Measurements from ENCODE around the gene MACROD2.
"Not testable (repeated sequence)": the region's sequence is repeated elsewhere in the genome, so short reads cannot be mapped to it uniquely, and the experiment has no call there.

Gene MACROD2

DNA sequence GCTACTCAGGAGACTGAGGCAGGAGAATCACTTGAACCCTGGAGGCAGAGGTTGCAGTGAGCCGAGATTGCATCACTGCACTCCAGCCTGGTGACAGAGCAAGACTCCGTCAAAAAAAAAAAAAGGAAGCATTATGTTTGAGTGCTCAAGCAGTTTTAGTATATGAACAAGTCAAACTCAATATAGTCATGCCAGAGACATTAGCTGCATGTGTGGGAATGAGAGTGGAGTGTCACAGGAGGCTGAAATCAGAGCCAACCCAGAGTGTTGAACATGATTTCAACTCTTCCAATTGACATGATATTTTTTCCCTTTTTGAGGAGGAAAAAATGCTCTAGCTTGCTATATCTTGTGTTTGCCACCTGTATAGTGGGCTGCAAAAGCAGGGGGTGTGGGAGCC is 931.1 kb downstream of the MACROD2 start:
- DNase-seq = not testable (repeated sequence)

- DNase-seq = no peak
Measured at GRCh38 chr20:14928083-14928482, 932.8 kb downstream of the MACROD2 start.

- no peak for DNase-seq
Measured at GRCh38 chr20:14929388-14929787, 934.1 kb downstream of the MACROD2 start.

- DNase-seq = no peak
Measured at GRCh38 chr20:14932040-14932439, 936.7 kb downstream of the MACROD2 start.

DNA sequence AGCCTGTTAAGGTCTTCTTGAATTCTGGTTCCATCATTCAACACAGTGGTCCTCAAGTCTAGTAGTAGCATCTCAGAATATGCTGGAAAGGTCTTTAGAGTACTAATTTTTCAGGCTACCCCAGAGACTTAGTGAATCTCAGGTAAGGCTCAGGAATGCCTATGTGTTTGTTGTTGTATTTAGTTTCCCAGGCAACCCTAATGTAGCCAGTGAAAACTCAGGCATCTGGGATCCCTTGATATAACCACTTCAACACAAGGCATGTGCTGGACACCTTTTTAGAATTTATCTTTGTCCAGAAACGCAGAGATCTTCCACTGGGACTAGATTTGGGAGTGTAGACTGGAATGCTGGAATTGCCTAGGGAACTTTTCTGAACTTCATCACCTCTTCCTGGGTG is 940.0 kb downstream of the MACROD2 start:
- DNase-seq = no peak

DNA sequence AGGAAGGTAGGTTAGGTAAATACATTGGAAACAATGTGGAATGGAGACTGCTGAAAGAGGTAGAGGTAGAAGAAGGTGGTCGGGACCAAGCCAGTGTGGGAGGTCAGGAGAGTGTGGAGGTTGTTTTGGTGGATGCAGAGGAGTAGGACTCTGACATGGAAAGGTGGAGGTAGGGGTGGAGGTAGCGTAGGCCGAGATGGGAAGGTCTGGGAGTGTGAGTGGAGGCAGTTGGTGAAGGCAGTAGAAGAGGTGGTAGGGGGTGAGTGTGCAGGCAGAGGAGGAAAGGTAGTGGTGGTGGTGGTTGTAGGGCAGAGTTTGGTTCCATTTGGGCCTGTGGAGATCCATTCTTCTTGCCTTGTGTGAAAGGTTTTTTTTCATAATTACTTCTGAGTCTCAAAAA is 941.7 kb downstream of the MACROD2 start:
- DNase-seq = no peak

DNA sequence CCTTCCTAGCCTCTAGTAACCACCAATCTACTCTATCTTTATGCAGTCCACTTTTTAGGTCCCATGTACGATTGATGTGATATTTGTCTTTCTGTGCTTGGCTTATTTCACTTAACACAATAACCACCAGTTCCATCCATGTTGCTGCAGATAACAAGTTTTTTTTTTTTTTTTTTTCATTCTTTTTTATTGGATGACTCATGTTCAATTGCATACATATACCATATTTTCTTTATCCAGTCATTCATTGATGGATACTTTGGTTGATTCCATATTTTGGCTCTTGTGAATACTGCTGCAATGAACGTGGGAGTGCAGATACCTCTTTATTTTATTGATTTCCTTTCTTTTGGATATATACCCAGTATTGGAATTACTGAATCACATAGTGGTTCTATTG is 942.5 kb downstream of the MACROD2 start:
- DNase-seq = no peak

DNA sequence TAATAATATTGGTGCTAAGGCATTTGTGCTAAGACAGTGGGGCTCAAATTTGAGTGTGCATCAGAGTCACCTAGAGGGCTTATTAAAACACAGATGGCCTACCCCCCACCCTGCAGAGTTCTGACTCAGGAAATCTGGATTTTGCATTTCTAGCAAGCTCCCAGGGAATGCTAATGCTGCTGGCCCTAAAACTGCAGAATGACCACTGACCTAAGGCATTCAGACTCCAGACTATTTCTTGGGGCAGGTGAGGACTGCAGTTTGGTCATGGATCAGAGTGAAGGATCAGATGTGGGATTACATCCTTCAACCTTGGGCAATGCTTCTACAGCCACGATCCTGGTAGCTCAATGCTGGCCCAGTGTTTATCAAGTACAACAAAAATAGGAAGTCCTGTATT is 952.2 kb downstream of the MACROD2 start:
- no peak for DNase-seq

DNA sequence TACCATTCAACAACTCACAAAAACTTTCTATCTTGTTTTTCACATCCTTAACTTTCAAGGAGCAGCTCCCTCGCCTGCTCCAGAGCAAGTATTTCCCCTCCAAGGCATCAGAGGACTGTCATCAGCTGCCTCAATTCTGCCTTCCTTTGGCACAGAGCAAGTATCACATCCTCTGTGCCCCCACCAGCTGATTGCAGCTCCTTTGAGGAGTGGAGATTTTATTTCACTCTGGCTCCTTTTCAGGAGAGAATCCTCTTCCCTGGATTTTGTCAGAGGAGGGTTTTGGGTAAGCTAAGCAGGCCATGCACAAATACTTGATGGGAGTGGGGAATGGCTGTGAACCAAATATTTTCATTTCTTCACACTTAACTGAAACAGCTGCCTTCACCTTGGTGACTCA is 952.6 kb downstream of the MACROD2 start:
- DNase-seq = no peak

DNA sequence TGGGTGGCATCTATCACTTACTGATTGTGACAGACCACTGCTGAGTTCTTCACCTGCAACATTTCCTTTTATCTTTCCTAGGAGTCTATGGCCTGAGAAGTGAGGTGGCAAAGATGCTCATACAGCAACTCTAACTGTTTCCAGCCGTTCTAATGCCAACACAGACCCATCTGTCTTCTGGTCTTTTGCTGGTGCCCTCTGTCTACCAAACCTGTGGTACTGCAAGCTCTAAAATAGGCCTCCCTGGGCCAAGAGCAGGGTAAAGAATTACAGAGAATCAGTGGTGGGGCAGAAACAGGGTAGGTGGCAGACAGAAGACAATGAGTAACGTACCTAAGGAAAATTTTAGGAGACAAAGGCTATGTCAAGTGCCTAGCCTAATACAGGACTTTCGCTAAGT is 953.1 kb downstream of the MACROD2 start:
- no peak for DNase-seq

DNA sequence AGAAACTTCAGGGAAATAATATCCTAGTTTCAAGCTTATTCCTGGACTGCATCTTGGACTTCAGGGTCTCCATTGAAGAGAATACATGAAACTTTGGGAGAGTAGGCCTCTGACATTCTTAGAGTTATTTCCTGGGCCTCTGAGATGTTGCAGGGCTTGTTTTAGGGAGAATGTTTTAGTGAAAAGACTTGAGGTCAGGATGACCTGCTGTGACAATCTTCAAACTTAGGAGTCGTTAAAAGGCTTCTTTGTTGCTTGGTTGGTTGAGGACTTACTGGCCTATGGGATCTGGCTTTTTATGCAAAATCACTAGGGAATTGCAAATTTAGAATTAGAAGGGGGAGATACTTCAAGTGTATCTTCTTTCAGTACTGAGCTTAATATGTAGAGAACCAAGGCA is 955.3 kb downstream of the MACROD2 start:
- DNase-seq = no peak

DNA sequence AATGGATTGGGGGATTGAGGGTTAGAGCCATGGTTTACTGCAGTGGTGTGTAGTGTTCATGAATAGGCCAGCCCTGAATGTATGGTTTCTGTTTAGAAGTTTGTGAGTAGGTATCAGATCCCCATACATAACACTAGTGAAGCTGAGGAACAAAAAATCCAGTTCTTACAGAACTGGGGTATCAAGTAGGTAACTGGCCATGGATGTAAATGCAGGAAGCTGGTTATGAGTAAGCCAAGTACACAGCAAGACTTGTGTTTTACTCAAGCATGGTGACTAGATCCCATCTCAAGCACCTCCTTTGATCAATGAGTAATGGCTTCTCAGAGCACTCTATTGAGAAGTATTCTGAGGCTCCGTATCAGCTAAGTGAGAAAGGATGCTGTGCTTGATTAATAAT is 955.8 kb downstream of the MACROD2 start:
- no peak for DNase-seq

DNA sequence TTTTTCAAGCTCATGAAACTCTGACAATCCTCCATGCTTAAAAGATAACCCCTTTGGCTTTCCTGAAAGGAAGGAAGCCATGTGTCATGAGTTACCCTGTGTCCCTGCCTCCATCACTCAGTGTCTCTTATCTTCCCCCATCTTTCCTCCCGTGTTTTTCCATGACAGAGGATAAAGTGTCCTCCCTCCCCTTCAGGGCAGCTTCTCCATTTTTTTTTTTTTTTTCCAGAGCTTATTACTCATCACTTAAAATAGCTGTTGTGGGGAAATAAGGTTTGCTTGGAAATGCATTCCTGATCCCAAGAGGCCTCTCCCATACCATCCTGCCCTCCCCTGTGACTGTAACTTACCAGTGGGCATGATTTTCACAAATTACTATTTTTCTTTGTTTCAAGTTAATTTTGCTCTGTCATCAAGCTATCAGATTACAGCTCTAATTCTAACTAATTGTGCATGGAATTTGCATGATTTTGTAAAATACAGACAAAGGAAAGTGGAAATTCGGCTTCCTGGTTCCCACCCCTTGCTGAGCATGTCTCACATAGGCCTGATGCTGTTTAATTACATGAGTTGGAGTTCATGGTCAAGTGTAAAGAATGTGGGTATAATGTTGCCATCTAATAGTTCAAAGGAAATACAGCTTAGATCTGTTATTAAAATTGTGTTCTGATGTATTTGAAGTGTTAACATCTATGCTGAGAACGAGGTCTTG is 956.5 kb downstream of the MACROD2 start:
- no peak for DNase-seq

DNA sequence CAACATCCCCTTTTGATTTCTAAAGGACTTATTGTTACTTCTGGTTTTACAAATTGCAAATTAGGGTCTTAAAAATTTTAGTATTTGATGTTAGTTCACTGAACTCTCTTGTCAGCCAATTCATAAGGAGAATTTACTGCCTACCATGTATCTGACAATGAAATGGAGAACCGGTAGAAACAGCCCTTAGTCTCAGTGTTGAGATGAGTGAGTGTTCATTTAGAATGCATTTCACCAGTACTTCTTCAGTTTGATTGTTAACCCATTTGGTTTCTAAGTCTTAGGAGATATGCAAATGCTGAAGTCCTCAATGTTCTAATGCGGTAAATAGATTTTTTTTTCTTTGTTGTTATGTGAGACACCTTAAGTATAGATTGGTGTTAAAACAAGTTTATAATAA is 958.4 kb downstream of the MACROD2 start:
- no peak for DNase-seq

- DNase-seq = no peak
Measured at GRCh38 chr20:14955399-14955798, 960.1 kb downstream of the MACROD2 start.

GRCh38 chr20:14956026-14956425 is 960.7 kb downstream of the MACROD2 start:
- DNase-seq = no peak

DNA sequence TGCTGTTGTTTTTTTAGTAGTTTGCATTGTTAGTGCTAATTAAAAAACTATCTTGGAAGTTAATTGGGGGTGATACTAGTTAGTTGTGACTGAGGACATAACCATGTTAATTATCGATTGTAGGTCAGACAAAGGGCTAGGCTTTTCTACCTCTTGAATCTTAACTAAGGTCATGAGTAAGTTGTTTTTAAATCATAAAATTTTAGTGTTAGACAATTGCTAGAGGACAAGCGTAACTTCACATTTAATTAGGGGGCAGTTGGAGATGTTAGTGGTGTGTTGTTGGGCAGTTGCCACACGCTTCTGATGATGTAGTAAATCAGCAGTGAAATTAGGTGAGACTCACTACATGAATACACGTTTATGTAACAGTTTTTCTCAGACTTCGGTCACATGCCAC is 961.2 kb downstream of the MACROD2 start:
- no peak for DNase-seq

DNA sequence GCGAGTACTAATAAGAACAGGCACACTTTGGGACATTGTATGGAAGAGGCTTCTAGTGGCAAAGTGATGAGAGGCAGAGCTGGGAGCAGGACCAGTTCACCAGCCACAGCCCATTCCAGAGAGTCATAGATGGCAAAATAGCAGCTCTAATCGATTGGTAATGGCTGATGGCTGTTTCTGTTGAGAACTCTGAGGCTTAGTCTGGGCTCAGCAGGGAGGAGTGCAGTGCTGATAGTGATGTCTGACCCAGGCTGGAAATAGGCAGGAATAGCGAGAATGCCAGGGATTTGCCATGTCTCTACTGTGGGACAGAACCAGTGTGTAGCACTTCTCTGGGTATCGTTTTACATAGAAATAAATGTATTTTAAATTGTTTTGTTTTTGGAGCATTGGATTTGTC is 962.1 kb downstream of the MACROD2 start:
- DNase-seq = no peak

DNA sequence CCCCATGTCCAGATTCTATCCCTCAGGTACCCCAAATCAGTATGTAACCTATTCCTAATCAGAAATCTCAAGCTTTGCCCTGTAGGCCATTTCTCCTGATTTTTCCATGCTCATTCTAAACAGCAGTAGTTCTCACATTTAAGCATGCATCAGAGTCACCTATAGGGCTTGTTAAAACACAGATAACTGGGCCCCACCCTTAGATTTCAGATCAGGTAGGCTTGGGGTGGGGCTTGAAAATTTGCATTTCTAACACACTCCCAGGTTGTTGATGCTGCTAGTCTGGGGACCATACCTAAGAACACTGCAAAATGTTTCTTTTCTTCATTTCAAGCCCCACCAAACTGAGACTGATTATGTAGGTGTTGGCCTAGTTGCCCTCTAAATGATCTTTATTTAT is 963.3 kb downstream of the MACROD2 start:
- no peak for DNase-seq

- no peak for DNase-seq
Measured at GRCh38 chr20:14959506-14960475, 964.5 kb downstream of the MACROD2 start.

DNA sequence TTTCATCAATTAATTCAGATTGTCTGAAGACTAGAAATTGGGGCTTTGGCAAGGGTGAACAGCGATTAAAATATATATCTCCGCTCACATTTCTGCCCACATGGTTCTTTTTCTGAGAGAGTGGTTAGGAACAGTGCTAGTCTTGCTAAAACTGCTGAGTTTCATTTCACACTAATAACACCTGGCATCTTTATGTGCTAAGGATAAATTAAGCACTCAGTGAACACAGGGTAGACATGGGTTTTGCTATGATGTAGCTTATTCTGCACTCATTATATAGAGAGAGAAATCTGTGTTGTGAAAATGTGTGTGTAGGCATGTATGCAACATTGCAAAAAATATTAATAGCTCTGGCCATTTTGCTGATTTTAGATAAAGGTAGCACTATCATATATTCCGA is 965.5 kb downstream of the MACROD2 start:
- DNase-seq = no peak

DNA sequence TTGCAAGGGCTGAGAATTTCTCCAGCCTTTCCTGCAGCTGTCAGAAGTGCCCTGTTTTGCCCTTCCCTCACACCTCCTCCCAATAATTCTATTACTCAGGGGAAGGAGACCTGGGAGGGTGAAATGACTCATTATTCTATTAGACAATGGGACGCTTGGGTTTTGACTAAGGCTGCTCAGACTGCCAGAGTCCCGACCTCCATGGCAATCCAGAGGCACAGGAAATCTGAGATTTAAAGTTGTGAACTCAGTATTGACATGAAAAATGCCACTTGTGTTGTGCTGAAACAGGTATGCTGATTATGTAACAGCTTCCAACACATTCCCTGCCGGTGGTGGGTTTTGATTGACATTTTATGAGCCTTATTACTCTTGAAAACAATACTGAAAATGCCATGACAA is 967.9 kb downstream of the MACROD2 start:
- DNase-seq = no peak

DNA sequence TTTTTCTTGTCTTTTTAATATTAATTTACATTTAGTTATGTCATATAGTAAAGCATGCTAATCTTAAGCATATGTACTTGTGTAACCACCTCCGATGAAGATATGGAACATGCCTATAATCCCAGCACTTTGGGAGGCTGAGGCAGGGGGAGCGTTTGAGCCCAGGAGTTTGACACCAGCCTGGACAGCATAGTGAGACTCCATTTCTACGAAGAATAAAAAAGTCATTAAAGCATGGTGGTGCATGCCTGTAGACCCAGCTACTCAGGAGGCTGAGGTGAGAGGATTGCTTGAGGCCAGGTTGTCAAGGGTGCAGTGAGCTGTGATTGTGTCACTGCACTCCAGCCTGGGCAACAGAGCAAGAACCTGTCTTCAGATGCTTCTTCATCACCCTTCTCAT is 970.9 kb downstream of the MACROD2 start:
- DNase-seq = no peak

GRCh38 chr20:14966808-14967207 is 971.5 kb downstream of the MACROD2 start:
- no peak for DNase-seq
